ENCODE results near the gene DRAXIN.

DNA sequence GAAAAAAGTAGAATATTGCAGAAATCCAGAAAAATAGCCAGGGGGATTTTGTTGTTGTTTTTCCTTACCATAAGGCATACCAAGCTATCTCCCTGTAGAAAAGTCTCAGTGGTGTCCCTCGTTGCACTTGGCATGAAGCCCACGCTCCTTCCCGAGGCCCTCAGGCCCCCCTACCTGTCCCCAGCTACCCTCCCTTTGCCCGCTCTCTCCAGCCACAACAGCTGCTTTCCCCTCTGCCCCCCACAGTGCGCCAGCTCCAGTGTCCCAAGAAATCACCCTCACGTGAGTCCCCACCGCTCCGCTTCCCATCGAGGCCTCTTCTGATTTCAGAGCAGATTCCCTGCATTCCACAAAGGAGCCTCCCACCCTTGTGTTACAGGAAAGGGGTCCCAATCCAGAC lies 52.8 kb downstream of the DRAXIN start:
- TF ChIP-seq TAF1 (IDR thresholded peaks at IDR 0.05; ENCODE audit: low read depth) = no peak
- TF ChIP-seq, protein P1, sequence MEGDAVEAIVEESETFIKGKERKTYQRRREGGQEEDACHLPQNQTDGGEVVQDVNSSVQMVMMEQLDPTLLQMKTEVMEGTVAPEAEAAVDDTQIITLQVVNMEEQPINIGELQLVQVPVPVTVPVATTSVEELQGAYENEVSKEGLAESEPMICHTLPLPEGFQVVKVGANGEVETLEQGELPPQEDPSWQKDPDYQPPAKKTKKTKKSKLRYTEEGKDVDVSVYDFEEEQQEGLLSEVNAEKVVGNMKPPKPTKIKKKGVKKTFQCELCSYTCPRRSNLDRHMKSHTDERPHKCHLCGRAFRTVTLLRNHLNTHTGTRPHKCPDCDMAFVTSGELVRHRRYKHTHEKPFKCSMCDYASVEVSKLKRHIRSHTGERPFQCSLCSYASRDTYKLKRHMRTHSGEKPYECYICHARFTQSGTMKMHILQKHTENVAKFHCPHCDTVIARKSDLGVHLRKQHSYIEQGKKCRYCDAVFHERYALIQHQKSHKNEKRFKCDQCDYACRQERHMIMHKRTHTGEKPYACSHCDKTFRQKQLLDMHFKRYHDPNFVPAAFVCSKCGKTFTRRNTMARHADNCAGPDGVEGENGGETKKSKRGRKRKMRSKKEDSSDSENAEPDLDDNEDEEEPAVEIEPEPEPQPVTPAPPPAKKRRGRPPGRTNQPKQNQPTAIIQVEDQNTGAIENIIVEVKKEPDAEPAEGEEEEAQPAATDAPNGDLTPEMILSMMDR (IDR thresholded peaks at IDR 0.05; ENCODE audit: poor library complexity, severe bottlenecking) = no peak
- TF ChIP-seq EZH2 (IDR thresholded peaks at IDR 0.05; ENCODE audit: borderline replicate concordance, insufficient read depth, low read length, poor library complexity, severe bottlenecking) = no peak
- TF ChIP-seq RAD21 (conservative IDR thresholded peaks at IDR 0.05) = no peak
- no peak for TF ChIP-seq EP300 (conservative IDR thresholded peaks at IDR 0.05; ENCODE audit: poor library complexity, severe bottlenecking)
- no peak for TF ChIP-seq POLR2AphosphoS5 (IDR thresholded peaks at IDR 0.05)
- TF ChIP-seq, protein P2, sequence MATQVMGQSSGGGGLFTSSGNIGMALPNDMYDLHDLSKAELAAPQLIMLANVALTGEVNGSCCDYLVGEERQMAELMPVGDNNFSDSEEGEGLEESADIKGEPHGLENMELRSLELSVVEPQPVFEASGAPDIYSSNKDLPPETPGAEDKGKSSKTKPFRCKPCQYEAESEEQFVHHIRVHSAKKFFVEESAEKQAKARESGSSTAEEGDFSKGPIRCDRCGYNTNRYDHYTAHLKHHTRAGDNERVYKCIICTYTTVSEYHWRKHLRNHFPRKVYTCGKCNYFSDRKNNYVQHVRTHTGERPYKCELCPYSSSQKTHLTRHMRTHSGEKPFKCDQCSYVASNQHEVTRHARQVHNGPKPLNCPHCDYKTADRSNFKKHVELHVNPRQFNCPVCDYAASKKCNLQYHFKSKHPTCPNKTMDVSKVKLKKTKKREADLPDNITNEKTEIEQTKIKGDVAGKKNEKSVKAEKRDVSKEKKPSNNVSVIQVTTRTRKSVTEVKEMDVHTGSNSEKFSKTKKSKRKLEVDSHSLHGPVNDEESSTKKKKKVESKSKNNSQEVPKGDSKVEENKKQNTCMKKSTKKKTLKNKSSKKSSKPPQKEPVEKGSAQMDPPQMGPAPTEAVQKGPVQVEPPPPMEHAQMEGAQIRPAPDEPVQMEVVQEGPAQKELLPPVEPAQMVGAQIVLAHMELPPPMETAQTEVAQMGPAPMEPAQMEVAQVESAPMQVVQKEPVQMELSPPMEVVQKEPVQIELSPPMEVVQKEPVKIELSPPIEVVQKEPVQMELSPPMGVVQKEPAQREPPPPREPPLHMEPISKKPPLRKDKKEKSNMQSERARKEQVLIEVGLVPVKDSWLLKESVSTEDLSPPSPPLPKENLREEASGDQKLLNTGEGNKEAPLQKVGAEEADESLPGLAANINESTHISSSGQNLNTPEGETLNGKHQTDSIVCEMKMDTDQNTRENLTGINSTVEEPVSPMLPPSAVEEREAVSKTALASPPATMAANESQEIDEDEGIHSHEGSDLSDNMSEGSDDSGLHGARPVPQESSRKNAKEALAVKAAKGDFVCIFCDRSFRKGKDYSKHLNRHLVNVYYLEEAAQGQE (IDR thresholded peaks at IDR 0.05; ENCODE audit: borderline replicate concordance) = no peak
- TF ChIP-seq SMC3 (conservative IDR thresholded peaks at IDR 0.05; ENCODE audit: poor library complexity) = no peak
- TF ChIP-seq MXI1 (conservative IDR thresholded peaks at IDR 0.05; ENCODE audit: poor library complexity, severe bottlenecking) = no peak

Data from neural cell (in vitro differentiated cells).